Left renal pelvis (tissue), 4 donors: Measurements from ENCODE around the gene RAB27B. TPM values are rescaled to one million over a fixed set of nuclear protein-coding genes. Genes with fewer than 3 reads are reported as not detected.

Source experiments
- DNase-seq, 4 donors: peaks; one replicate each; pipeline ENCODE4 v3.0.0-alpha.2; 2013; ENCODE audit warnings: low read depth in 4 of 4, low spot score in 3 of 4
- polyA plus RNA-seq, 4 donors: library from polyadenylated mRNA; unstranded; fragments of 120-200 nt; gene quantifications; one replicate each; pipeline ENCODE4 v1.2.1, GENCODE V29; 2013; ENCODE audit not compliant: insufficient read length in 4 of 4

RAB27B gene
- polyA plus RNA-seq, 4 donors: 0.56 to 6.2 (median 5.6) TPM

DNA sequence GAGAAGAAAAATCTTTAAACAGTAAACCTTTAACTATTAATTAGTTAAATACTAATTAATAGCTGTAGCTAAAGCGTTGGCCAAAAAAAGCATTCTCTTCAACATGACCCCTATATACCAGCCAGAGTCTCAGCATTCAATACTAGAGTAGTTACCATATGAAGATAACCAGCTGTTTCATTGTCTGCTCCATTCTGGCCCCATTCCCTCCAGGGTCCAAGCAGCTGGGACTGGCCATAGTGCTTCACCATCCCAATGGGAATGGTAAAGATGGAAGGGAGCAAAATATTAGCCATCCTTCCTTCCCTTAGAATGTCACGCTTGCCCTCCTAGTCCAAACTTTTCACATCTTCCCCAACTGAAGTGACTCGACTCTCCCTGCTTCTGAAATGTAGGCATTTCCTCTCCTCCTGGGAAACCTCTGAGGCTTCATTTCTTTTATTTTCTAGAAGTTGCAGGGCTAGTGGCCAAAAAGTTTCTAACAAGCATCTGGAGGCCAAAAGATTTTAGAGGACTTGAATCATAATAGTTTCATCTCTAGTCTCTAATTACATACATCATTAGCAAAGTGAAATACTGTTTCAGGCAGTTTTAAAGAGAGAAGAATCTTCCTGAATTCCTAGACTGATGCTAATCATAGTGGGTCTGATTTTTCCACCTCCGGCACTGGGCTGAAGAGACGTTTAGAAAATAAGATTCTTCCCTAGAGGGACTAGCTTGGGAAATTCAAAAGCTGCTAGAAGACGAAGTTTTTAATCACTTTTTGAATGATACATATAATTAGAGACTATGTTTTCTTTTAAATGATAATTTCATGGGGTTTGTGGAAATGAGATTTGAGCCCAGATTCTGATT is 78.3 kb downstream of the RAB27B start:
- no peak for DNase-seq

GRCh38 chr18:54909538-54909937 is 81.3 kb downstream of the RAB27B start:
- DNase-seq: no peak

- no peak for DNase-seq
These were observed 82.1 kb downstream of the RAB27B start for GRCh38 chr18:54910161-54910919.

GRCh38 chr18:54911551-54911950 is 83.3 kb downstream of the RAB27B start:
- no peak for DNase-seq

GRCh38 chr18:54914816-54915215 is 86.5 kb downstream of the RAB27B start:
- DNase-seq: no peak

- DNase-seq: no peak
These were observed 88.2 kb downstream of the RAB27B start for GRCh38 chr18:54916507-54916906.

- no peak for DNase-seq
These were observed 89.8 kb downstream of the RAB27B start for GRCh38 chr18:54918060-54918459.

GRCh38 chr18:54919412-54919811 is 91.1 kb downstream of the RAB27B start:
- no peak for DNase-seq

- no peak for DNase-seq
These were observed 95.2 kb downstream of the RAB27B start for GRCh38 chr18:54923339-54923956.

- DNase-seq: no peak
These were observed 96.7 kb downstream of the RAB27B start for GRCh38 chr18:54924948-54925347.

DNA sequence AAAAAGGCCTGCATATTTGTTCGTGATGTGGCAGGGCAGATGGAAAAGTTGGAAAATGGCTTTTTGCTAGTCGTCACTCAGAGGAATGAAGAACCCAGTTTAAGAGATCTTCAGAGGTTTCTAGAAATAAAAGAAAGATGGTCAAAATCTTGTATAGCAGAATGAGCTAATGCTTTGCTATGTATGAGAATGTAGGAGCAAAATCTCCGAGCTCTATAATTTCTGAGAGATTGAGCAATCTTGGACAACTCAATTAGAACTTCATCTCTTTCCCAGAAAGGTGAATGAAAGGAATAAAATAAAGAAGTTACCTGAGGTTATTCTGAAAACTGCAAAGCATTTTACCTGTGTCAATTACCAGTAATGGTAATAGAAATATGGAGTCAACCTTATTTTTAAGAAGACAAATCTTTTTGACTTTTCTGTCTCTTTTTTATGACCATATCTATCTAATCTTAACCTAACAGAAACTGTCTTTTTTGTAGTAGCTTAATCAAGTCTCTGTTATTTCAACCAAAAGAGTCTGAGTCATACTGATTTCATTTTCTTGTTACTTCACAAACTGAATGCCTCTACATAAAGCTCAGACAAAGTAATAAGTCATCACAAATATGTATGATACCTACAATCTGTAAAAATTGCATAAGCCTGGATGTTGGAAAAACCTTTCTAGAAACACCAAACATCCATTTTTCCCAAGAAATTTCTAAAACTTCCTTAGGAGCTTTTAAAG is 98.5 kb downstream of the RAB27B start:
- DNase-seq: no peak

DNA sequence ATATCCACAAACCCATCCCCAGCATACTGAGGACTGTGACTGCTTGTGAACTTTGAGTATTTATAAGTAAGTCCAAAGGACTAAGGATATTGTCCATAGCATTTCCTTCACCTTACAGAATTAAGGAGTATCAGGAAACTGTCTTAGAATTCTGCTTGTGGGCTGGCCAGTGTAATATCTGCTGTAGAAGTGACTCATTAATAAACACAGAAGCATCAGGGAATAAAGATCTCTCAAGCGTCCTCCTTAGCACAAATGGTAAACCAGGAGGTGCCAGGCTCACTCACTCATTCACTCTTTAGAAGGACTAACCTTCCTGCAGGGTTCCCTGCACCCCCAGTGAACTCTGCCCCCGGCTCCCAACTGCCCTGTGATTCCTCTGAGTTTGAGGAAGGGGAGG is 100.0 kb downstream of the RAB27B start:
- DNase-seq: no peak

DNA sequence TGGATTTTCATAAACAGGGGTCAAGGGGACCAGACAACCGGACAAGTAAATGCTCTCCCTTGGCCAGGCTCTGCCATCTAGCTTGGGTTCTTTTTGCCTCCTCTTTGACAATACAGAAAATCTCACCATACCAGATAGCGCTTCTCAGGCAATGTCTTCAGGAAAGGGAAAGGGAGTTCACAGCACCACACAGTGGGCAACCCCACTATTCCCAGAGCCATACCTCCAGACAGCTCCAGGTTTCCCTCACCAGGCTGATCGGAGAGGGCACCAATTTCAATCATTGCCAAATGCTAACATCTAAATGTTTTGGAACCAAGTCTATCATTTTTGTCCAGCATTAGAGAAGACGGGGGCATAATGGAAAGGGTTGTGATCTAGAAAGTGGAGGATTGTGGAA is 102.9 kb downstream of the RAB27B start:
- no peak for DNase-seq

- no peak for DNase-seq
These were observed 104.2 kb downstream of the RAB27B start for GRCh38 chr18:54932472-54932871.

DNA sequence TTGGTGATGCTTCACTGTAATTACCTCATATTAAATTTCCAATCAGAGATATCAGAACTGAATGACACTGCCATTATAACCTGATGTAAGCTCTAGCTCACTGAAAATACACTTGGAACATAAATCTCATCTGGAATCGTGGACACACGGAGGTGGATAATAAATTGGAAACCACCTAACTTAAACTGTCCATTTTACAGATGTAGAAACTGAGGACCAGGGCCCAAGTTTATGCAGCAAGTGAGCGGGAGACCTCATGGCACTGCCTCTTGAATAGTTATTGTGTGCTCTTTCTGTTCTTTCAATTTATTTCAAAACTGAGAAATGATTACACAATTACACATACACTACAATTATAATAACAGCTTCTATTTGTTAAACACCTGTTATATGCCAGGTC is 110.2 kb downstream of the RAB27B start:
- DNase-seq: no peak

- no peak for DNase-seq
These were observed 111.2 kb downstream of the RAB27B start for GRCh38 chr18:54939361-54939917.

GRCh38 chr18:54942144-54942543 is 113.9 kb downstream of the RAB27B start:
- no peak for DNase-seq

GRCh38 chr18:54942569-54942968 is 114.3 kb downstream of the RAB27B start:
- no peak for DNase-seq
